Measurements from ENCODE around the gene GPX4. TPM values are rescaled to one million over a fixed set of nuclear protein-coding genes. Genes with fewer than 3 reads are reported as not detected.
A peak's percentile ranks its signal among the peaks of the same experiment; 100 is the strongest.

Gene GPX4
- total and polyA plus RNA-seq, 2 experiments from 2014 or later = 351 to 573 TPM

GRCh38 chr19:1106841-1107660 is 3.3 kb downstream of the GPX4 start:
- peak overlapping the region; percentile 34; the same call in 1 of the 3 replicates for H3K4me3 Mint-ChIP-seq

More at GRCh38 chr19:1106841-1107660, 3.3 kb downstream of the GPX4 start:
- H3K27ac ChIP-seq (ENCODE audit: low read depth) = 0 out of 2 replicates have a peak overlapping the region, but pooled peaks have one; percentile 76
- no peak overlapping the region for H3K4me3 ChIP-seq
- H3K4me1 ChIP-seq (ENCODE audit: insufficient read depth) = peaks cover 6% of the 10 kb centered on the region; the same call in 1 of the 2 replicates
- no peaks in the 10 kb centered on the region for H3K9me2 ChIP-seq (ENCODE audit: insufficient read depth)
- no peaks in the 10 kb centered on the region for H3K27me3 ChIP-seq (ENCODE audit: insufficient read depth)
- H3K79me2 ChIP-seq (replicated peaks; ENCODE audit: insufficient read depth) = no peaks in the 10 kb centered on the region
- H3K4me2 ChIP-seq = no peak overlapping the region
- peaks cover 15% of the 10 kb centered on the region; the same call in 1 of the 3 replicates for H3K4me1 Mint-ChIP-seq
- H3K36me3 ChIP-seq (ENCODE audit: insufficient read depth) = 0 out of 2 replicates have a peak, but pooled peaks cover 3% of the 10 kb centered on the region
- H3K36me3 Mint-ChIP-seq (ENCODE audit: low read depth) = peaks cover 12% of the 10 kb centered on the region
- TF ChIP-seq JUNB (IDR thresholded peaks at IDR 0.05; ENCODE audit: unreplicated experiment) (no peak), NANOG (IDR thresholded peaks at IDR 0.05; ENCODE audit: borderline replicate concordance) (no peak), ETS1 (IDR thresholded peaks at IDR 0.05) (no peak), EZH2 (IDR thresholded peaks at IDR 0.05; ENCODE audit: low read depth, unreplicated experiment) (no peak), CTCF (conservative IDR thresholded peaks at IDR 0.05; ENCODE audit: low read depth in 2 of 2) (0 out of 4 replicates have a peak, but pooled peaks of 1 of the 2 experiments have one; percentile 7), ZNF462 (CRISPR knock-in tag; IDR thresholded peaks at IDR 0.05) (no peak), ZNF114 (CRISPR knock-in tag; IDR thresholded peaks at IDR 0.05) (no peak), REST (IDR thresholded peaks at IDR 0.05; ENCODE audit: unreplicated experiment) (no peak), STAT1 (IDR thresholded peaks at IDR 0.05; ENCODE audit: unreplicated experiment) (no peak), POLR2AphosphoS5 (IDR thresholded peaks at IDR 0.05; ENCODE audit: low read depth) (peak; percentile 15; the same call in 1 of the 2 replicates), ZNF331 (CRISPR knock-in tag; IDR thresholded peaks at IDR 0.05; ENCODE audit: low read depth) (no peak), CREB1 (CRISPR knock-in tag; IDR thresholded peaks at IDR 0.05; ENCODE audit: low read depth) (no peak), EZH2phosphoT487 (IDR thresholded peaks at IDR 0.05; ENCODE audit: unreplicated experiment) (no peak)
- ATAC-seq = peak; percentile 2; the same call in 2 of the 3 replicates
- peaks cover 16% of the 10 kb centered on the region for H3F3A ChIP-seq (replicated peaks; ENCODE audit: low read depth)
- H3K9me3 Mint-ChIP-seq = no peaks in the 10 kb centered on the region
- DNase-seq (ENCODE audit: low spot score) = peak; percentile 62
- no peak overlapping the region for H2AFZ ChIP-seq
- H3K27me3 Mint-ChIP-seq (ENCODE audit: insufficient read depth, low read depth, poor library complexity) = peaks cover 19% of the 10 kb centered on the region
- no peaks in the 10 kb centered on the region; the same call in 1 of the 2 replicates for H4K20me1 ChIP-seq (replicated peaks; ENCODE audit: insufficient read depth)
- H3K27ac Mint-ChIP-seq = no peak overlapping the region
